ENCODE results near the gene TUBGCP6. TPM values are rescaled to one million over a fixed set of nuclear protein-coding genes. Genes with fewer than 3 reads are reported as not detected.

Gene TUBGCP6
- total and polyA plus RNA-seq, 4 donors, result 23.0 to 68.3 (median 51.0) TPM

DNA sequence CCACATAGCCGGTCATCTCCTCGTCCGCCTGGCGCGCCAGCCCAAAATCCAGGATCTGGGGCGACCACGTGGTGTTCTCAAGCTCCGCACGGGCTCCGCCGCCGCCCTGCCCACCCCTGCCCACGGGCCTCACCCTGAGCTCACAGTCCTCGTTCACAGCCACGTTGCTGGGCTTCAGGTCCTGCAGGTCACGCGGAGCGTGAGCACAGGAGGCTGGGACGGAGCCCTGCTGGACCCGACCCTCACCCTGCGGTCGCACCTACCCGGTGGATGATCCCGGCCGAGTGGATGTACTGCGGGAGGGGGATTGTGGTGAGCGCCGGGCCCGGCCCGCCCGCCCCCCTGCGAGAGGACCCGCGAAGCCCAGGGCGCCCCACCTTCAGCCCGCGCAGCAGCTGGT lies 22.2 kb upstream of the TUBGCP6 start:
- no peak overlapping the region for H3K27ac ChIP-seq (ENCODE audit: low read depth, low read length)
- peaks cover 63% of the 10 kb centered on the region for H3K4me1 ChIP-seq (ENCODE audit: control insufficient read depth, insufficient read depth, low read length)
- no peak for DNase-seq (ENCODE audit: low read depth in 4 of 6, low spot score in 6 of 6)
- H3K4me3 ChIP-seq (ENCODE audit: low read depth, low read length), result no peak overlapping the region
- WGBS (ENCODE audit: insufficient coverage), result 62% methylated on average over 37 of the region's 37 CpGs
- no peaks in the 10 kb centered on the region for H3K9me3 ChIP-seq (ENCODE audit: control insufficient read depth, insufficient read depth, low read length)
- no peaks in the 10 kb centered on the region for H3K27me3 ChIP-seq (ENCODE audit: control insufficient read depth, insufficient read depth, low read length)
- H3K36me3 ChIP-seq (ENCODE audit: control insufficient read depth, insufficient read depth, low read length), result peaks cover 47% of the 10 kb centered on the region

GRCh38 chr22:50264946-50265669 lies 20.3 kb upstream of the TUBGCP6 start:
- DNase-seq (ENCODE audit: low read depth in 4 of 6, low spot score in 6 of 6), result no peak
- no peak overlapping the region for H3K27ac ChIP-seq (ENCODE audit: low read depth, low read length)
- no peak overlapping the region for H3K4me3 ChIP-seq (ENCODE audit: low read depth, low read length)
- H3K4me1 ChIP-seq (ENCODE audit: control insufficient read depth, insufficient read depth, low read length), result peaks cover 57% of the 10 kb centered on the region
- no peaks in the 10 kb centered on the region for H3K27me3 ChIP-seq (ENCODE audit: control insufficient read depth, insufficient read depth, low read length)
- peaks cover 49% of the 10 kb centered on the region for H3K36me3 ChIP-seq (ENCODE audit: control insufficient read depth, insufficient read depth, low read length)
- H3K9me3 ChIP-seq (ENCODE audit: control insufficient read depth, insufficient read depth, low read length), result no peaks in the 10 kb centered on the region
- WGBS (ENCODE audit: insufficient coverage), result 91% methylated on average over 15 of the region's 15 CpGs

DNA sequence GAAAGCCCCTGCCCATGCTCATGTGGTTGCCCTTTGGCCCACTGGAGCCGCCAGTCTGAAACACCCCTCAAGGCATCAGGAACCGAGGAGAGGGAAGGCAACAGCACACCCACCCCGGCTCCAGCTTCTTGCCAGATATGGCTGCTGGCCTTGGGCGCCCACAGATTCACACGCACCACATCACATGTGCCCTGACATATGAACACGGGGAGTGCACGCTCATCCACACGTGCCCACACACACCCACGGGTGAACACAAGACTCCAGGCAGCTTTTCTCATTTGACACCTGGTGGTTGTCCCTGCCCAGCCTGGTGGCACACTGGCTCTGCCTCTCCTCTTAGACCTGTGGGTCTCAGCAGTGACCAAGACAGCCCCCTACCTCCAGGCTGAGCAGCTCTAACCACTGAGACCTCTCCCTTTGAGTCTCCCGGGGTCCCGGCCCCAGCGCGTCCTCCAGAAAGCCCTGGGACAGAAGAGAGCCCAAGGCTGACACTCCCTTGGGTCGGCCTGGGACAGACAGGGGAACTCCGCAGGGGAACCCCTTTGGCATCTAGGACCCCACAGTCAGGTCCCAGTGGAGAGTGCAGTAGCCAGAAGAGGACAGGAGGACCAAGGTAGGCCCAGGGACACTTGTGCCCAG lies 19.4 kb upstream of the TUBGCP6 start:
- H3K9me3 ChIP-seq (ENCODE audit: control insufficient read depth, insufficient read depth, low read length), result no peaks in the 10 kb centered on the region
- peaks cover 53% of the 10 kb centered on the region for H3K36me3 ChIP-seq (ENCODE audit: control insufficient read depth, insufficient read depth, low read length)
- H3K4me3 ChIP-seq (ENCODE audit: low read depth, low read length), result no peak overlapping the region
- no peaks in the 10 kb centered on the region for H3K27me3 ChIP-seq (ENCODE audit: control insufficient read depth, insufficient read depth, low read length)
- H3K4me1 ChIP-seq (ENCODE audit: control insufficient read depth, insufficient read depth, low read length), result peaks cover 58% of the 10 kb centered on the region
- WGBS (ENCODE audit: insufficient coverage), result 86% methylated on average over 15 of the region's 15 CpGs
- DNase-seq (ENCODE audit: low read depth in 4 of 6, low spot score in 6 of 6), result no peak
- H3K27ac ChIP-seq (ENCODE audit: low read depth, low read length), result no peak overlapping the region

GRCh38 chr22:50262973-50263617 lies 18.3 kb upstream of the TUBGCP6 start:
- H3K4me1 ChIP-seq (ENCODE audit: control insufficient read depth, insufficient read depth, low read length), result peaks cover 48% of the 10 kb centered on the region
- WGBS (ENCODE audit: insufficient coverage), result 64% methylated on average over 8 of the region's 9 CpGs
- H3K27ac ChIP-seq (ENCODE audit: low read depth, low read length), result no peak overlapping the region
- DNase-seq (ENCODE audit: low read depth in 4 of 6, low spot score in 6 of 6), result no peak
- H3K27me3 ChIP-seq (ENCODE audit: control insufficient read depth, insufficient read depth, low read length), result no peaks in the 10 kb centered on the region
- no peak overlapping the region for H3K4me3 ChIP-seq (ENCODE audit: low read depth, low read length)
- peaks cover 62% of the 10 kb centered on the region for H3K36me3 ChIP-seq (ENCODE audit: control insufficient read depth, insufficient read depth, low read length)
- H3K9me3 ChIP-seq (ENCODE audit: control insufficient read depth, insufficient read depth, low read length), result no peaks in the 10 kb centered on the region

DNA sequence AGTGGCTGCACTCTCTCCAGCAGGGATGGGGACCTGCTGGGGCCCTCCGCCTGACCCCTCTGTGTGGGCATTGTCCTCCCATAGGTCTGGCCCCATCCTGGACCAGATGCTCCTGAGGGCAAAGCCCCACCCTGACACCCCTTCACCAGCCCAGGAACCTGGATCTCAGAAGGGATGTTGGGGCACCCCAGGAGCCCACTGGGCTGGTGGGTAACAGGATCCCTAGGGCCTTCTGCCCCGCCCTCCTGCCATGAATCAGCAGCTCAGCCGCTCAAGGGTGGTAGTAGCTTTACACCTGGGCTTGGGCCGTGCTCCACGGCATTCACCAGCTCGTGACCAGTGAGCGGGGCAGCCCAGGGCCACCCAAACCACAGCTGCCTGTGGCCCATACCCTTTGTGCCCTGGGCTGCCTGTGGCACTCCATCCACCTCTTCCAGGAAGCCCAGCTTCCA lies 17.7 kb upstream of the TUBGCP6 start:
- H3K27ac ChIP-seq (ENCODE audit: low read depth, low read length), result no peak overlapping the region
- WGBS (ENCODE audit: insufficient coverage), result 75% methylated on average over 7 of the region's 7 CpGs
- peaks cover 45% of the 10 kb centered on the region for H3K4me1 ChIP-seq (ENCODE audit: control insufficient read depth, insufficient read depth, low read length)
- H3K4me3 ChIP-seq (ENCODE audit: low read depth, low read length), result no peak overlapping the region
- no peak for DNase-seq (ENCODE audit: low read depth in 4 of 6, low spot score in 6 of 6)
- no peaks in the 10 kb centered on the region for H3K27me3 ChIP-seq (ENCODE audit: control insufficient read depth, insufficient read depth, low read length)
- H3K36me3 ChIP-seq (ENCODE audit: control insufficient read depth, insufficient read depth, low read length), result peaks cover 68% of the 10 kb centered on the region
- no peaks in the 10 kb centered on the region for H3K9me3 ChIP-seq (ENCODE audit: control insufficient read depth, insufficient read depth, low read length)

DNA sequence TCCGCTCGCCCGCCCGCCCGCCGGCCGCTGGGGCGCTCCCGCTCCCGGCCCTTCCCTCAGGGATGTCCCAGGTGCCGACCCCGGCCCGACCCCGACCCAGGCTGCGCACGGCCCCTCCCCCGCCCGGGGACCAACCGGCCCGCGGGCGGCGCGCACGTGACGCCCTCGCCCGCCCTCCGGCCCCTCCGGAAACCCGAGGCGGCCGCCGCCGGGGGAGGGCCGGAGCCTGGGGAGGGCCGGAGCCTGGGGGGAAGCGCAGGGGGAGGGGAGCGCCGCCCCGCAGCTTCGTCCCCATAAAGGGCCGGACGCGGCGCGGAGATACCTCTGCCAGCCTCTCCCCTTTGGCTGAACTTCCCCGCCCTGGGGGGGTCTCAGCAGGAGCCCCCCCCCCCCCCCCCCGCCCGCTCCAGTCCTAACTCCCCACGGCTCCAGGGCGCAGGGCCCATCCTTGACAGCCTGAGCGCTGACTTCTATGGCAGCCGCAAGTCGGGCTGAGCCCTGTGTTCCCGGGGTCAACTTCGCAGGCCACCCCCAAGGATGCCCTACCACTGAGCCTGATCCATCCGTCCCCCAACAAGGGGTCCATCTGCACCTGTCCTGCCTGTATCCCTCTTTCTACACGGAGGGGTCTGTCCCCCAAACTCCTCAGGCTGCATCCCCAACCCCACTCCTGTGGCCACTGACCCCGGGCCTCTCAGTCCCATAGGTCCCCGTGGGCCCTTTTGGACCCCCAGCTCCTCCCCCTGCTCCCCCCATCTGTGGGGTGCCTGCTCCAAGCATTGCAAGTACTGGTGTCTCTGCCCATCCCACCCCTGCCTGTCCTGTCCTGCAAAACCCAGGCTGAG lies 17.0 kb upstream of the TUBGCP6 start, which contains the start of gene MAPK12:
MAPK12 (minus strand) TSS at position 69 of the 845 bp plus-strand sequence. CDS start 174 bp downstream, outside the sequence.
- peak in 2 of 6 donors; percentile 59 to 60 for DNase-seq (ENCODE audit: low read depth in 4 of 6, low spot score in 6 of 6)
- WGBS (ENCODE audit: insufficient coverage), result 2% methylated on average over 49 of the region's 61 CpGs
- Histone ChIP-seq H3K27ac (ENCODE audit: low read depth, low read length) (no peak within 1 kb of the TSS), H3K36me3 (ENCODE audit: control insufficient read depth, insufficient read depth, low read length) (peaks cover 69% of the 10 kb centered on the region), H3K4me3 (ENCODE audit: low read depth, low read length) (peak within 1 kb of the TSS; percentile 42), H3K4me1 (ENCODE audit: control insufficient read depth, insufficient read depth, low read length) (peaks cover 38% of the 10 kb centered on the region), H3K9me3 (ENCODE audit: control insufficient read depth, insufficient read depth, low read length) (no peaks in the 10 kb centered on the region), H3K27me3 (ENCODE audit: control insufficient read depth, insufficient read depth, low read length) (no peaks in the 10 kb centered on the region)

DNA sequence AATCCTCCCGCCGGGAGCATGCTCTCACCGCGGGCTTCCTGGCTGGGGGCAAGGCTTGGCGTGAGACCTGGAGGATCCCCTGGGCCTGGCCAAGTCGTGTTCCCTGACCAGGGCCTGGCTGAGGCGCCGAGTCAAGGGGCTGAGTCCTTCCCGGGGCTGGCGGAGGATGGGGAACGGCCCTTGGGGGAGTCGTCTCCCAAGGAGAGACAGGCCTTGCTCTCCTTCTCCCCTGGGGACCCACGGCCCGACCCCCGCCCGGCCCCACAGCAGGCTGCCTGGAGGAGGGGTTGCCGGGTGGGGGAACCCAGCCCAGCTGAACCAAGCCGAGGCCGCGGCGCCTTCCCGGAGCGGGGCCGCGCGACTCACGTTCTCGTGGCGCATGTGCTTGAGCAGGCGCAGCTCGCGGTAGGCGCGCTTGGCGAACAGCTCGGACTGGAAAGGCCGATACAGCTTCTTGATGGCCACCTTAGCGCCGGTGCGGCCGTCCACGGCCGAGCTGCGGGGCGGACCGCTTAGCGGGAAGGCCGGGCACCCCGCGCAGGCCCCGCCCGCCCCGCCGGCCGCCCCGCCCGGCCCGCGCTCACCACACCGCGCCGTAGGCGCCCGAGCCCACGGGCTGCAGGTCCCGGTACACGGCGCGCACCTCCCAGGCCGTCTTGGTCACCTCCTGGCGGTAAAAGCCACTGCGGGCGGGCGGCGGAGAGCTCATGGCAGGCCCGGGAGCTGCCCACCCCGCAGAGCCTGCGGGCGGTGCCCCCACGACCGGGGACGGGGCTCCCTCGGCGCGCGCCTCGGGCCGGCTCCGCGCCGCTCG lies 16.2 kb upstream of the TUBGCP6 start:
- no peaks in the 10 kb centered on the region for H3K9me3 ChIP-seq (ENCODE audit: control insufficient read depth, insufficient read depth, low read length)
- no peak overlapping the region for H3K27ac ChIP-seq (ENCODE audit: low read depth, low read length)
- H3K4me3 ChIP-seq (ENCODE audit: low read depth, low read length), result peak overlapping the region; percentile 42
- H3K36me3 ChIP-seq (ENCODE audit: control insufficient read depth, insufficient read depth, low read length), result peaks cover 69% of the 10 kb centered on the region
- peak in 2 of 6 donors; percentile 85 to 90 for DNase-seq (ENCODE audit: low read depth in 4 of 6, low spot score in 6 of 6)
- H3K27me3 ChIP-seq (ENCODE audit: control insufficient read depth, insufficient read depth, low read length), result no peaks in the 10 kb centered on the region
- peaks cover 33% of the 10 kb centered on the region for H3K4me1 ChIP-seq (ENCODE audit: control insufficient read depth, insufficient read depth, low read length)
- under 1% methylated on average over 92 of the region's 92 CpGs for WGBS (ENCODE audit: insufficient coverage)

- no peak for DNase-seq (ENCODE audit: low read depth in 4 of 6, low spot score in 6 of 6)
- H3K27me3 ChIP-seq (ENCODE audit: control insufficient read depth, insufficient read depth, low read length), result no peaks in the 10 kb centered on the region
- no peaks in the 10 kb centered on the region for H3K9me3 ChIP-seq (ENCODE audit: control insufficient read depth, insufficient read depth, low read length)
- 32% methylated on average over 7 of the region's 11 CpGs for WGBS (ENCODE audit: insufficient coverage)
- peak overlapping the region; percentile 42 for H3K4me3 ChIP-seq (ENCODE audit: low read depth, low read length)
- no peak overlapping the region for H3K27ac ChIP-seq (ENCODE audit: low read depth, low read length)
- peaks cover 33% of the 10 kb centered on the region for H3K4me1 ChIP-seq (ENCODE audit: control insufficient read depth, insufficient read depth, low read length)
- H3K36me3 ChIP-seq (ENCODE audit: control insufficient read depth, insufficient read depth, low read length), result peaks cover 69% of the 10 kb centered on the region
Observed at GRCh38 chr22:50260434-50260800, 15.6 kb upstream of the TUBGCP6 start.
